Measurements from ENCODE around the gene ALDOA. TPM values are rescaled to one million over a fixed set of nuclear protein-coding genes. Genes with fewer than 3 reads are reported as not detected.

ALDOA gene
- total RNA-seq, 1 donor from 2014 or later, result 611 TPM

DNA sequence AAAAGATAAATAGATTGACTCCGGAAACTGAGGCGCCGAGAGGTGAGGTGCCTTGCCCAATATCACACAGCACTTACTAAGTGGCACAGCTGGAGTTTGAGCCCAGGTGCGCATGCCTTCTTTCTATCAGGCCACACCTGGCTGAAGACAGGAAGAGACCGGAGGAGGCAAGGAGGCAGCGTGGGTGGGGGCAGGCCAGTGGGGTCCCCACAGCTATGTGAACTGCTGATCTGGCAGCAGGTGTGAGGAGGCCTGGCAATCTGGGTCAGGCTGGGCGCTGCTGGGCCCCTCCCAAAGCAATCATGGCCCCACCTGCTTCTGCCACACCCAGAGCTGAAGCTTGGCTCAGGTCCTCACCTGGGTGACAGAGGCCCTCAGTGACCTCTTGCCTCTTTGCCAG is 49.7 kb downstream of the ALDOA start:
- TF ChIP-seq, protein P1, sequence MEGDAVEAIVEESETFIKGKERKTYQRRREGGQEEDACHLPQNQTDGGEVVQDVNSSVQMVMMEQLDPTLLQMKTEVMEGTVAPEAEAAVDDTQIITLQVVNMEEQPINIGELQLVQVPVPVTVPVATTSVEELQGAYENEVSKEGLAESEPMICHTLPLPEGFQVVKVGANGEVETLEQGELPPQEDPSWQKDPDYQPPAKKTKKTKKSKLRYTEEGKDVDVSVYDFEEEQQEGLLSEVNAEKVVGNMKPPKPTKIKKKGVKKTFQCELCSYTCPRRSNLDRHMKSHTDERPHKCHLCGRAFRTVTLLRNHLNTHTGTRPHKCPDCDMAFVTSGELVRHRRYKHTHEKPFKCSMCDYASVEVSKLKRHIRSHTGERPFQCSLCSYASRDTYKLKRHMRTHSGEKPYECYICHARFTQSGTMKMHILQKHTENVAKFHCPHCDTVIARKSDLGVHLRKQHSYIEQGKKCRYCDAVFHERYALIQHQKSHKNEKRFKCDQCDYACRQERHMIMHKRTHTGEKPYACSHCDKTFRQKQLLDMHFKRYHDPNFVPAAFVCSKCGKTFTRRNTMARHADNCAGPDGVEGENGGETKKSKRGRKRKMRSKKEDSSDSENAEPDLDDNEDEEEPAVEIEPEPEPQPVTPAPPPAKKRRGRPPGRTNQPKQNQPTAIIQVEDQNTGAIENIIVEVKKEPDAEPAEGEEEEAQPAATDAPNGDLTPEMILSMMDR (IDR thresholded peaks at IDR 0.05), result no peak
- intact Hi-C loops (cut with micrococcal nuclease), result no loop called here
- Mint-ChIP-seq H3K27ac (no peak overlapping the region), H3K9me3 (no peaks in the 10 kb centered on the region), H3K4me3 (no peak overlapping the region), H3K36me3 (ENCODE audit: low read depth) (peaks cover 40% of the 10 kb centered on the region), H3K4me1 (peaks cover 11% of the 10 kb centered on the region), H3K27me3 (no peaks in the 10 kb centered on the region)
- CTCF ChIA-PET, result interaction anchor here (1.4 kb wide), 1 partner anchor 23 kb away, joined by 3 read pairs; no protein-coding TSS in a partner anchor
- POLR2A ChIA-PET, result interaction anchor here (0.7 to 3.1 kb wide), 2 partner anchors 8 to 68 kb away, joined by 7 to 9 read pairs; partner anchors contain the start of gene CORO1A
- peak; percentile 18 for ATAC-seq (ENCODE audit: low read depth)
- no peak for DNase-seq

DNA sequence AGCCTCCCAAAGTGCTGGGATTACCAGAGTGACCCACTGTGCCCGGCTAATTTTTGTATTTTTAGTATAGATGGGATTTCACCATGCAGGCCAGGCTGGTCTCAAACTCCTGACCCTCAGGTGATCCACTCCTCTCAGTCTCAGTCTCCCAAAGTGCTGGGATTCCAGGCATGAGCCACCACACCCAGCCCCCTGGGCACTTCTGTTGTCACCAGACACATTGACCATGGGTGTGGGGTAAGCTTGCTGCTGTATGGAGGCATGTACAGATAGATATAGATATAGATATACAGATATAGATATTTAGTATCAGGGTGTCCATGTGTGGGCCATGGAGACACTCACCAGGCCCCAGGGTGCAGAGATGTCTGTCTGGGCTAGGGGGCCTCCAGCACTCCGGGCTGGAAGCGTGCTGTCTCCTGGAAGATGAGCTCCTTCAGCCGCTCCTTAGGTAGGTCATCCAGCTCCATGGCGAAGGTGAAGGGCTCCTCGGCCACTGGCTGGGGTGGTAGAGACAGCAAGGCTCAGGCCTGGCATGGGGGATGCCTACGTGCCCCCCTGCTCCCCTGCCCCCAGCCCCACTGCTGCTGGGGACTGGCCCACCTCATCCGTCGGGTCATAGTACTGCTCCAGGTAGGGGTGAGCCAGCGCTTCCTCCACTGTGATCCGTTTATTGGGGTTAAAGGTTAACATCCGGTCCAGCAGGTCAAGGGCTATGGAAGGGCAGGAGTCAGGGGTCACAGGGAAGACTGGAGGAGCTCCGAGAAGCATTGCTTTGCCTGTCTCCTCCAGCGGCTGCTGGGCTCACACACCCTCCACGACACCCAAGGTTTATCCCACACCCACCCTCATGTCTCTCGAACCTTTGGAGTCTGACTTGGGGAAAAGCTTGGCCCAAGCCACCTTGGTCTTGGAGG is 51.0 kb downstream of the ALDOA start:
- POLR2A ChIA-PET, result interaction anchor here (1.2 to 3.1 kb wide), 2 partner anchors 51 to 67 kb away, joined by 5 to 9 read pairs; partner anchors contain the start of genes ALDOA and CORO1A
- no peak overlapping the region for H3K27ac Mint-ChIP-seq
- H3K27me3 Mint-ChIP-seq, result no peaks in the 10 kb centered on the region

DNA sequence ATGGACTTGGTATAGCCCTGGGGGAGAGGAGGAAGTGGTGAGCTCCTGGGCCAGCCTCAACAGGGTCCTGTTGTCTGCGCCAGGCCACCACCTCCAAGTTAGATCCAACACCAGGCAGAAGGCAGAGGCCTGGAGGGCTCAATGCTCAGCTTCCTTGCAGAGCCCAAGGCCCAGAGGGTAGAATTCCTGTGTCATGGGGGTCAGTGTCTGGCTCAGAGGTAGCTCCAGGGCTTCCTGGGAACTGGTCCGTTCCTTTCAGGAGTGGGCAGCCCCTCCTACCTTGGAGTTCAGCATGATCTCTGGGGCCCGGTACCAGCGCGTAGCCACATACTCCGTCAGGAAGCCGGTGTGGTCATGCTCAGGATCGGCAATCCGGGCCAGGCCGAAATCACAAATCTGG is 52.2 kb downstream of the ALDOA start:
- TF ChIP-seq, protein P1 (IDR thresholded peaks at IDR 0.05), result no peak
- Mint-ChIP-seq H3K36me3 (ENCODE audit: low read depth) (peaks cover 34% of the 10 kb centered on the region), H3K27me3 (no peaks in the 10 kb centered on the region), H3K4me3 (no peak overlapping the region), H3K4me1 (peaks cover 27% of the 10 kb centered on the region), H3K27ac (no peak overlapping the region), H3K9me3 (no peaks in the 10 kb centered on the region)
- ChIA-PET CTCF (no interaction called here), POLR2A (interaction anchor here (1.0 to 1.5 kb wide), 3 partner anchors 52 to 542 kb away, joined by 3 to 5 read pairs (median 4); partner anchors contain the start of genes ALDOA and CORO1A)
- ATAC-seq (ENCODE audit: low read depth) (no peak), DNase-seq (no peak)
- intact Hi-C loops (cut with micrococcal nuclease), result no loop called here

More for the DNA sequence above, 51.0 kb downstream of the ALDOA start:
- peaks cover 36% of the 10 kb centered on the region for H3K36me3 Mint-ChIP-seq (ENCODE audit: low read depth)
- H3K4me1 Mint-ChIP-seq, result peaks cover 18% of the 10 kb centered on the region
- intact Hi-C loops (cut with micrococcal nuclease), result no loop called here
- ATAC-seq (ENCODE audit: low read depth) (no peak), DNase-seq (no peak)
- H3K9me3 Mint-ChIP-seq, result no peaks in the 10 kb centered on the region
- TF ChIP-seq, protein P1 (IDR thresholded peaks at IDR 0.05), result no peak
- no peak overlapping the region for H3K4me3 Mint-ChIP-seq
- CTCF ChIA-PET, result interaction anchor here (0.6 kb wide), 1 partner anchor 60 kb away, joined by 4 read pairs; no protein-coding TSS in a partner anchor

DNA sequence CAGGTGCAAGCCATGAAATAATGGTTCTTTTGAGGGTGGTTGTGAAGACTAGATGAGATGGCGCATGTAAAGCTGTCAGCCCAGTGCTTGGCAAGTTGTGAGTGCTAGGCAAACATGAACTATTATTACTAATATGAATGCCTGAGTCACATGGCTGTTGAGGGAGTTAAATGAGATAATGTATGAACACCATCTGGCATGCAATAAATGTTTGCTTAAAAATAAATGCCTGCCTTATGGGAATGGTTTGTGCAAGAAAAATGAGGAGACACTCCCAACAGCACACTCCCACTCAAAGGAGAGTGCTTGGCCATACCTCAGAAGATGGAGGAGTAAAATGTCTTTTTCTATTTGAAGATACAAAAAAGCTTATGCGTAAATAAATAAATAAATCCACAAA is 53.9 kb downstream of the ALDOA start:
- TF ChIP-seq, protein P1 (IDR thresholded peaks at IDR 0.05), result no peak
- Mint-ChIP-seq H3K36me3 (ENCODE audit: low read depth) (peaks cover 30% of the 10 kb centered on the region), H3K27me3 (no peaks in the 10 kb centered on the region), H3K4me3 (no peak overlapping the region), H3K9me3 (no peaks in the 10 kb centered on the region), H3K4me1 (peaks cover 27% of the 10 kb centered on the region), H3K27ac (no peak overlapping the region)
- CTCF ChIA-PET, result no interaction called here
- DNase-seq, result no peak
- POLR2A ChIA-PET, result interaction anchor here (1.4 to 2.1 kb wide), 2 partner anchors 27 to 64 kb away, joined by 5 to 12 read pairs; partner anchors contain the start of genes CORO1A and TBX6
- ATAC-seq (ENCODE audit: low read depth), result no peak
- intact Hi-C loops (cut with micrococcal nuclease), result no loop called here

Other genes with a start within 250 kb of the ALDOA start
- gene PAGR1, start 249.6 kb upstream of the ALDOA start, total RNA-seq, result 18.6 and 20.3 TPM in 2 replicates
- 177 and 179 TPM in 2 replicates for gene MVP, start 245.3 kb upstream of the ALDOA start, total RNA-seq
- gene CDIPT, start 202.5 kb upstream of the ALDOA start, total RNA-seq, result 28.7 and 29.8 TPM in 2 replicates
- not detected in 2 replicates for gene SEZ6L2, start 166.2 kb upstream of the ALDOA start, total RNA-seq
- gene ASPHD1, start 165.3 kb upstream of the ALDOA start, total RNA-seq, result 0.12 TPM in 1 of 2 replicates, not detected in the other
- 37.5 and 44.4 TPM in 2 replicates for gene KCTD13, start 139.5 kb upstream of the ALDOA start, total RNA-seq
- 50.3 and 50.8 TPM in 2 replicates for gene TMEM219, start 103.7 kb upstream of the ALDOA start, total RNA-seq
- 30.5 and 36.1 TPM in 2 replicates for gene TAOK2, start 91.9 kb upstream of the ALDOA start, total RNA-seq
- 10.5 and 14.2 TPM in 2 replicates for gene HIRIP3, start 70.1 kb upstream of the ALDOA start, total RNA-seq
- 83.5 and 93.6 TPM in 2 replicates for gene INO80E, start 69.5 kb upstream of the ALDOA start, total RNA-seq
- gene DOC2A, start 54.7 kb upstream of the ALDOA start, total RNA-seq, result not detected in 2 replicates
- gene C16orf92, start 42.6 kb upstream of the ALDOA start, total RNA-seq, result not detected in 2 replicates
- gene TLCD3B, start 34.5 kb upstream of the ALDOA start, total RNA-seq, result not detected in 2 replicates
- gene PPP4C, start 10.2 kb downstream of the ALDOA start, total RNA-seq, result 124 and 131 TPM in 2 replicates
- 2.3 TPM in 2 replicates for gene TBX6, start 26.2 kb downstream of the ALDOA start, total RNA-seq
- 75.8 and 77.8 TPM in 2 replicates for gene YPEL3, start 30.5 kb downstream of the ALDOA start, total RNA-seq
- gene GDPD3, start 47.8 kb downstream of the ALDOA start, total RNA-seq, result 4.9 and 6.1 TPM in 2 replicates
- 37.2 and 45.6 TPM in 2 replicates for gene MAPK3, start 57.5 kb downstream of the ALDOA start, total RNA-seq
- gene CORO1A, start 117.8 kb downstream of the ALDOA start, total RNA-seq, result 1,030 and 1,060 TPM in 2 replicates
- 145 and 174 TPM in 2 replicates for gene BOLA2B, start 127.9 kb downstream of the ALDOA start, total RNA-seq
- gene SLX1A, start 128.1 kb downstream of the ALDOA start, total RNA-seq, result 54.2 and 77.0 TPM in 2 replicates
- 15.7 and 23.3 TPM in 2 replicates for gene SULT1A3, start 133.5 kb downstream of the ALDOA start, total RNA-seq
- gene NPIPB13, start 182.7 kb downstream of the ALDOA start, total RNA-seq, result 42.9 and 48.1 TPM in 2 replicates

All from activated B cell treated with CpG ODN at 0.5 μM for 24 hours (primary cell).